Fibroblast of skin of abdomen (primary cell): ENCODE results near the gene PBX1.
A peak's percentile ranks its signal among the peaks of the same experiment; 100 is the strongest.

Experiments used
- DNase-seq: peaks from one replicate; pipeline ENCODE4 v3.0.0-alpha.2; 2013

The PBX1 gene

DNA sequence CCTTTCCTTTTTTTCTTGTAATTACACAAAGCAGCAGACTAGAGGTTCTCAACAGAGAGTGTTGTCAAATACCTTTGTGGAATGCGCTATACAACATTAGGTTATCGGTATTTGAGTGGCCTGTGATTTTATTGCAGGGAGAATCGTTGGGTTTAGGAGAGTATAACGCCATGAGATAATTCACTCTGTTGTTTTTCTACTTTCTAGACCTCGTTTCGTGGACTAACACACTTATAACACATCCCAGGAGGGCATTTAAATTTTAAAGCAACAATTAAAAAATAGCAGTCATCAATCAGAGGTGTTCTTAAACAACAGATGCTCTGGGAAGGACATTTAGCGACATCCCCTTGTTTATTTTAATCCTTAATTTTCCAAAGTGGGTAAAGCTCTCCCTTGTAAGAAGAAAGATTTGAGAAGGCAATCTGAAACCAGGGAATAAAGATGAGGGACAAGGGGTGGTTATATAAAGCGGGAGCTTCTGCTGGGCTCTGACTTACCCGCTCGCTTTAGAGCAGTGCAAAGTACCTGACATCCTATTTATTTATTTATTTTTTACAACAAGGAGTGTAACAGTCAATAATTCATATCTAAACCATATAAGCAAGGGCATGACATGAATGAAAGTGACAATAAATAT lies 4.9 kb downstream of the PBX1 start:
- DNase-seq = no peak

DNA sequence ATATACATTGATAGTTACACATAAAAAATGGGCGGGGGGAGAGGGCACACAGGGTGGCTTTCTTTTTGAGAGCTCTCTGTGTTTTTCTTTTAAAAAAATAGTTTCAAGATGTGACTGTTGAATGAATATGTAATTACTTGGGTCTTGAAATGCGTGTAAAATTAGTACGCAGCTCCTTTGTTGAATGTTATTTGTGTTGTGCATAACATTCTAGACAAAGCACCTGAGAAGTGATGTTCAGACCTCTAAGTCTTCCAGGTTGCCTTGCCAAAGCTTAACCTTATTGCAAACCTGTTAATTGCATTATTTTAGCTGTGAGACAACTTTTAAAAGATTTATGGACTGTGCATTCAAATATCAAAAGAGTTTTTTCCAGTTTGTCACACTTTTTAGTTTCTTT lies 5.4 kb downstream of the PBX1 start:
- DNase-seq = no peak

DNA sequence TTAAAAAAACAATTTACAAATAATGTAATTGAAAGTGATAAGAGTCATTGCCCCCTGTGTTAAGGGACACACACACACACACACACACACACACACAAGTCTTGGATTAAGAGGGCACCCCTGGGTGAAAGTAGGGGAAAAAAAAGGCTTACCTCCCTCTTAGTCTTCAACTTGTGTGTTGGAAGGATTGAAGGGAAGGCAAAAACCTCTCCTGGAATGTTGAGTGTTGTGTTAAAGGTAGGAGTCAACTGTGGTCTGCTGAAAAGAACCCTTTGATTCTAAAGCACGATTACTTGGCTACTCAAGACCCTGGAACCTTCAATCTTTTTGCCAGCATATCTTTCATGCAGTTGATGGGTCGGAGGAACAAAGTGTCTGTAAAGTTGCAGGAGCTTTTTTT lies 6.4 kb downstream of the PBX1 start:
- DNase-seq = no peak

DNA sequence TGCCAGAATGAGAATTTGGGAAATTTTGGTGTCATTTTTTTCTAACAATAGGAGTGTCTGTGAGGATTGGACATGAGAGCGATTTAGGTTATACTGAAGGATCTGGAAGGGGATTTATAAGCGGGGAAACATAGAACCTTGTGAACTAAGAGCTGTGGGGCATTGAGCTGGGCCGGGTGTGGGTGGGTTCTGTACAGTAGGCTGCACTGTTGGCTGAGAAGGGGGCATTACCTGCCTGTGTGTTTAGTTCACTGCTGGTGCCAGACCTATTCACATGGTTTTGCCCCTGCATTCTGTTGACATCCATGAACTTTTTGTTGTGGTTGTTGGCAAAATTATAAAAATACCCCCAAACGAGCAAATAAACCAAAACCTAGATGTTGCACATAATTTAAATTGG lies 8.8 kb downstream of the PBX1 start:
- DNase-seq = no peak

DNA sequence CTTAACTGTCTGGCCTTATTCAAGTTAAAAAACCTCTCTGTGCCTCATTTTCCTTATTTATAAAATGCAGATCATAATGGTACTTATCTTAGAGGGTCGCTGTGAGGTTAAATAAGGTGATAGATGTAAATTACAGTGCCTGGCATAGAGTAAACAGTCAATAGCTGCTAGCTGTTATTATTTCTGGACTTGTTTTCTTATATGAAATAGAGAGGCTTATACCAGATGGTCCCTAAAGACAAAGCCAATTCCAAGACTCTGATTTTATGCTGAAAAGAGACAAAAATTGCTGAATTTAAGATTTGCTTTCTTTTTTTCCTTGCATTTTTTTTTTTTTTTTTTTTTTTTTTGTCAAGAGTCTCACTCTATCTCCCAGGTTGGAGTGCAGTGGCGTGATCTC lies 10.3 kb downstream of the PBX1 start:
- no peak for DNase-seq

DNA sequence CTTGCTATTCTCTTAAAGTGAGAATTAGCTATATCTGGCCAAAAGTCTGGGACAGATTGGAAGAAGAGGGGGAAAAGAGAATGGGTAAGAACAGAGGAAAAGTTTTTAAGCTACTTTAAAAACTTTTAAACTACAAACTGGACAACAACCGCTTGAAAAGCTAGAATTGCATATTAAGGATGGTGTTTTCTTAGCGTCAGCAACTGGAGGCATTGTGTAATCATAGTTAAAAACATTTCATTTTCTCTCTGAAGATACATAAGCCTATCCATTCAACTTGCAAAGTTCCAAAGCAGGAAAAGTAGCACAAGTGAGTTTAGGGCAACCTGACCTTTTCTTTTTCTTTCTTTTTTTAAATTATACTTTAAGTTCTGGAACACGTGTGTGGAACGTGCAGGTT lies 10.9 kb downstream of the PBX1 start:
- DNase-seq = no peak

DNA sequence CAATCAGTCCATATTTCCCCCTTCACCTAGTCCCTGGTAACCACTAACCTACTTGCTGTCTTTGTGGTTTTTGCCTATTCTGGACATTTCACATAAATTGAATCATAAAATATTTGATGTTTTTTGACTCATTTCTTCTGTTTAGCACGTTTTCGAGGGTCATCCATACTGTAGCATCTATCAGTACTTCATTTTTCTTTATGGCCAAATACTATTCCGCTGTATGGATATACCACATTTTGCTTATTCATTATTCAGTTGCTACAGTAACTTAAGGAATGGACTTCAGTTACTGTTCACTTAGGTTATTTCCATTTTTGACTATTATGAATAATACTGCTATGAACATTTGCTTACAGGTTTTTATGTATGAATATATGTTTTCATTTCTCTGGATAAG lies 12.3 kb downstream of the PBX1 start:
- DNase-seq = no peak

DNA sequence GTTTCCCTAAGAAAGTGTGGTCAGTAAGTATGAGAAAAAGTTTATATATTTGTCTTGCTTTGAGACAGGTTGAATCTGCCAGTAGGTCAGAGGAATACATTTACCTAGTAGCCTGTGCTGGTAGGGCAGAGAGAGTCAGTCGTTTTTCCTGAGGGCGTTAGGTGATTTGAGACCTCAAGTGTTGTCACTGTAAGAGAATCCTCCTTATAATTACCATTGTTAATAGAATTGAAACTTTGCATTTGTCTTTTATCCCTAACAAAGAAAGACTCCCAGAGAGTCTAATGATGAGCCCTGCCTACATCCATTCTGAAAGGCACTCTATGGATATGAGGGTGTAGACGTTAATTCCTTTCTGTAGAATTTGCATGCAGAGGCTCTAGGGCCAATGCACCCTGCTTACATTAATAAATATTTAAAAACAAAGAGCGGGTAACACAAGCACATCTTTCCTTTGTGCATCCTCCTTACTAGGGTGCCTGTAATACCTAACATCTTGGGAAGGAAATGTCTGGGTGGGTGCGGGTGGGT lies 16.4 kb downstream of the PBX1 start:
- DNase-seq = no peak

DNA sequence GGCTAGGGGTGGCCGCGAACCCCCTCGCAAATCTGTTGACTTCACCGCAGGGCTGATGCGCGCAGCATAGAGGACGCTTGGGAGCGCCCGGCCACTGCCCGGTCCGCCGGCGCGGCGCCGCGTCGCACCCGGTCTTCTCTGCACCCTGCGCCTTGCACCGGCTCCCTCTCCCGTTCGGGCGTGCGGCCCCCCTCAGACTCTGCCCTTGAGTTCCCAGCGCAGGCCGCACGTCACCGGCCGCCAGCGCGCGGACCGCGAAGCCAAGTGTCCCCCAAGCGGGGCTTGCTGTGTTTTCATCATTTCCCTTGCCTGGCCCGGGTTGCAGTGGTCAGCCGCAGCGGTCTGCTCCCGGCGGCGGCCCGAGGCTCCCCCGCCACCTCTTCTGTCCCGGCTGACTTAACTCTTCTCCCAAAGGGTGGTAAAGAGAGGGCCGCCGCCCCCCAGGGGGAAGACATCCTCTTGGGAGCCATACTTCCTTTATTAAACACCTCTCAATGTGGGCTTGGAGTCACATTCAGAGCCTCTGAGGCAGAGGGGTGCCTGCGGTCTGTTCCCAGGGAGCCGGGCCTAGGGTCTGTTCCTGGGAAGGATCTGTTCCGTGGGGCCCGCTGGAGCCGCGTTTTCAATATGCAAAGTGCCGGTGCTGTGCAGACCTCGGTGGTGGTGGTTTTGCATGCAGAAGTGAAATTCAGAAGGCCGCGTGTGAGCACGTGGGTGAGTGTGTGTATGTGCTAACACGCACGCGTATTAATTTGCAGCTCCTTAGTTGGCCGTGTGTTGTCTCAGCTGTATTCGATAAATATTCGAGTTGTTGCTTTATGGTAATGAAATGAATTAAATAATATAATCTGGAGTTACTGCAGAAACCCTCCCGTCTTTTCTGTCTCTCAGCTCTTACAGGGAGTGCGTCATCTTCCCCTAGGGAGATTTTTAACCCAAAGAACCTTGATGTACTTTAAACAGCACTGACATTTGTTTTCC lies 17.6 kb downstream of the PBX1 start:
- peak; percentile 80 for DNase-seq

DNA sequence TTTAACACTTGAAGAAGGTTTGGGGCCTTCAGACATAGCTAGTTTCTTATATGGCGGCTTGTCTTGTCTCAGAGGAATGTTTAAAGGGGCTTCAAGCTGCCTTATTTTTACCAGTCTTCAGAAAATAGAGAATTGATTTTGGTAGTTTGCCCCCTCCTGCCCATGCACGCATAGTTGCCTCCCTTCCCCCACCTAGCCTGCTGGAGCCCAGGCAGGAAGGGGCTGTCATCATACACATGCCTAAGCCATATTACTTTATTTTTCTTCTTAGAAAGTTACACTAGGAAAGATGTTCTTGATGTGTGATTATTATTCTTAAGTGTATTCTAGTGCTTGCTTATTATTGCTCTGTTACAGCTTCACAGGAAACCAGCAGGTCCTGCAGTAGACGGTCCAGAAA lies 18.3 kb downstream of the PBX1 start:
- no peak for DNase-seq

DNA sequence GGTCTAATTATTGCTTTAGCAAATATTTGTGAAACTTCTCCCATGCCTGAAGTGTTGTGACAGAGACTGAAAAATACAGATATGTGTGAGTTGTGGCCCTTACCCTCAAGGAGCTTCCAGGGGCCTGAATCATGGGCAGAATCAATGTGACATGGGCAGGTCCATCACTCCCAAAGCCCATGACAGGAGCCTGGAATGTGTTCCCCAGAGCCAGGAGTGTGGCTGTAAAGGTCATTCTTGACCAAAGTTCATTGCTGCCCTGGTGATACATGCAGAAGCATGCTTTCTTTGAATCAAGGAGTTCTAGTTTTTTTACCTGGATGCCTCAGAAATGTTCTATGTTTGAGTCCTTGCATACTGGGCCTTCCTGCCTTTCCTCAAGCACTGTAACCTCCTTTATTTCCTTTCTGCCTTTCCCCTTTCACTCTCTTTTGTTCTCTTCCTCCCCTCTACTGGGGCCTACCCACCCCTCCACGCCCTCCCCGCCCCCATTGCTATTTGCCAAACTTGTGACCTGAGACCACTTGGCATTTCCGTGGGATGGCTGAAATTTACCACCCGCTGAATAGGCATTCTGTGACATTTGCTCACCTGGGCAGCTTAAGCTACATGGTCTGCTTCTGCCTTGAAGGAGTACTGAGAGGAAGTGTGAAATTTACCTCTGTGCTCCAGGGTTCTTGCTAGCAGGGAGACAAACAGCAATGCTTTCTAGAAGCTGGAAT lies 19.7 kb downstream of the PBX1 start:
- DNase-seq = no peak

DNA sequence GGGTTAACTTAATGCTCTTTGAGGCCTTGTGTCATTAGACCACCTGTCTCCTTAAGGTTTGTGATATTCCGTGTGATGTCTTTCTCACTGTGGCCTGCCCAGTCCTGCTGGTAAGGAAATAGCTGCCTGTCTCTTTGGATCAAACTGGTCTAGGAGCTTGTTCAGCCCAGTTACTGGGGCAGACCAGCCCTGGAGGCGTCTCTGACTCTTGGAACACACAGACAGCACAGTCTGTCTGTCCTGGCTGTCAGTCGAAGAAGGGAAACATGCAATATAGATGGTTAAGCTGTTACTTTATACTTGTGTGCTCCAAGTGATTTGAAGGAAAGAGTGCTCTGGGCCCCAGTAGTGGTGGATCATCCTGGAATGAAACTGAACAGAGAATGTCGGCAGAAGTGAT lies 20.4 kb downstream of the PBX1 start:
- DNase-seq = no peak

DNA sequence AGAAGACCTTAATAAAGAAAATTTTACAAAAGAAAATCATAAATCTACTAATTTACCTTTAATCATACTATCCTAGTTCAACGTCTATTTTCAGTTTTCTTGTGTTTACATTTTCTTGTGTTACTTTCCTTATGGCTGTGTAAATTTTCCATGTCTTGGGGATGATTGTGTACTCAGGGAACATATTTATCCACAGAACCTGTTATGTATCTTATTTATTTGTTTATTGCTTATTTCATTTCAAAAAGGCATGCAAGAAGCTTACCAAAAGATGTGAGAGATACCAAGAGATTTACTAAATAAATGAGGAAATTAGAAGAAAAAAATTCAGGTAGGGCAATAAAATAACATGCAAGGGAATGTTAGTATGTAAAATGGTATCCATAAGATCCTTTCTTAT lies 22.8 kb downstream of the PBX1 start:
- DNase-seq = no peak

DNA sequence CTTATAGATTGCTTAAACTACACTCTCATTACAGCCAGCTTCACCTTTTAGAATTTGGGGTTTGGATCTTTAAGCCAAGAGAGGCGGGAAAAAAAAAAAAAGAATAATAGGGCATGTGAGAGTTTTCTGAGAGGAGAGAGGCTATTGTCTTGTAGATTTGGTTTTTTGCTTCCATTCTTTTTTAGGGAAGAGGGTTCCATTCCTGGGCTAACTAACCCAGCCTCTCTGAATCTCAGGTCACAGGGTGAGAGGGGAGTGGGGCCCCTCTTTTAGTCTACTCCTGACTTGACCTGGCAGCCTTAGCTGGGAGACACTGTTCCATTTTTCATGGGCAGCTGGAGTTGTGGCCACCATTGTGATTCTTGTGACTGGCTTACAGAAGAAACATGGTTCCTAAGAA lies 24.2 kb downstream of the PBX1 start:
- DNase-seq = no peak

DNA sequence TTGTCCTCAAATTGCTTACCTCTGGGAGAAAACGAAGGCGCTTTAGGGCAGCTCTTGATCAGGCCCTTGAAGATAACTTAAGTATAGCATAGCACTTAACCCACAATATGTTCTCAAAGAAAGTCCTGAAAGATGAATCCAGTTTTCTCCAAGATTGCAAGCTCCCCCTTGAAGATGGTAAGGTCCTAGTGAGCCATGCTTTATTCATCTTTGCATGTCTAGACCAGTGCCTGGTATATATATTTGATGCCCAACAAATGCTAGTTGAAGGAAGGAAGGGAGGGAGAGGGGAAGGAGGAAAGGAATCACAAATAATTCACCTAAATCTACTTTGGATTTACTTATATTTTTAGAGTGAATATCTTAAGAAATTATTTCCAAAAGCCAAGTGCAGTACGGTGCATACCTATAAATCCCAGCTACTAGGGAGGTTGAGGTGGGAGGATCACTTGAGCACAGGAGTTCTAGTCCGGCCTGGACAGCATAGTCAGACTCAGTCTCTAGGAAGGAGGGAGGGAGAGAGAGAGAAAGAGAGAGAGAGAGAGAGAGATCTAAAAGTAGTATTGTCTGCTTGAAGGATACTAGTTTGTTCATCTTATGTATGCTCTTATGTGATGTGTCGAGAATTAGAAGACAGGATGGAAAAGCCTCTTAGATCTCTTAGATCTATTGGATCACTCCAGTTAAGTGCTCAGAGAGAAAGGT lies 25.0 kb downstream of the PBX1 start:
- DNase-seq = no peak

DNA sequence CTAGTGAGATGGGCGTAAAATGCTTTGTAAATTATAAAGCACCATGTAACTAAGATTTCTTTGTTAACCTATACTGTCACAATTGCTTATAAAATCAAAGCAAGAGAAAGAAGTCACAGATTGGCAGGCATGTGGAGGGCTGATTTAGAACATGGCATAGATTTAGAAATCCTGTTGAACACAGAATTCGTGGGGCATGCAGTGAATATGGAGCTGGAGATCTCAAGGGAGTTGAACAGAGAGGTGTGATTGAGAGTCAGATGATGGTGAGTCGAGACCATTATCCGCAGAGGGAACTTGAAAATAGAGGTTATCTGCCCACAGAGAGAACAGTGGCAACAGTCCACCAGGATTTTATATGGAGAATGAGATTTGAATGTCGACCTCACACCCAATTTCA lies 27.6 kb downstream of the PBX1 start:
- DNase-seq = no peak

DNA sequence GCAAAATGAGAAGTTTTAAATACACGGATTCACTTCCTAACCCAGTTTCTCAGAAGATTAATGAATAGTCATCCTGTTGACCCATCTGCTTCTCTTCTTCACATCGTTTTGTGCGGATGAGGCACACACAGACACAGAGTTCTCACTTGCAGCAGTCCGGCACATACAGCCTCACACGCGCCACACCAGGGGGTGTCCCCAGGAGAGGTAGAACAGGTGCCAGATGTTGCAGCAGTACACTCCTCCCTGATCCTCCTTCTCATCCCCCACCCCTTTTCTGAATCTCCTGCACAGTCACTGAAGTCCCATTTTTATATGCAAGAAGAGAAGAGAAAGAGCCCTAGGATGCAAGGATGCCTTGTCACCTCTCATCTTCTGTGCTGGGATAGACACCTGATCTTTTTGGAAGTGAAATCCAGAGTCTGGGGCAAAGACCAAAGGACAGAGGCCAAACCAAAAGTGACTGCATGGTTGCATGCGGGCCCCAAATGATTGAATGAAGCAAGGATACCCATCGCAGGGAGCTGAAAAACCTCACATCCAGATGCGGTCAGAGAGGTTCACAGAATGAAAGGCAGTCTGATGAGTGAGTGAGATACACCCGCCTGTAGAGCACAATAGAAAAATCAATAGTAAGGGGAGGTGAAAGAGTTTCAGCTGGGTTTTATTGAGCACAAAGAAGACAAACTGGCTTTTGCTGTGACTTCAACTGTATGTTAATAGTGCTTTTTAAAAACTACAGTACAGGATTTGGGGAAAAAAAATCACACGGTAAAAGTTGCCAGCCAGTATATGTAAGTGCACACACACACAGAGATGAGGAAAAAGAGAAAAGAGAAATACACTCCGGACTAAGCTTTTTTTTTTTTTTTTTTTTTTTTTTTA lies 28.9 kb downstream of the PBX1 start:
- no peak for DNase-seq

DNA sequence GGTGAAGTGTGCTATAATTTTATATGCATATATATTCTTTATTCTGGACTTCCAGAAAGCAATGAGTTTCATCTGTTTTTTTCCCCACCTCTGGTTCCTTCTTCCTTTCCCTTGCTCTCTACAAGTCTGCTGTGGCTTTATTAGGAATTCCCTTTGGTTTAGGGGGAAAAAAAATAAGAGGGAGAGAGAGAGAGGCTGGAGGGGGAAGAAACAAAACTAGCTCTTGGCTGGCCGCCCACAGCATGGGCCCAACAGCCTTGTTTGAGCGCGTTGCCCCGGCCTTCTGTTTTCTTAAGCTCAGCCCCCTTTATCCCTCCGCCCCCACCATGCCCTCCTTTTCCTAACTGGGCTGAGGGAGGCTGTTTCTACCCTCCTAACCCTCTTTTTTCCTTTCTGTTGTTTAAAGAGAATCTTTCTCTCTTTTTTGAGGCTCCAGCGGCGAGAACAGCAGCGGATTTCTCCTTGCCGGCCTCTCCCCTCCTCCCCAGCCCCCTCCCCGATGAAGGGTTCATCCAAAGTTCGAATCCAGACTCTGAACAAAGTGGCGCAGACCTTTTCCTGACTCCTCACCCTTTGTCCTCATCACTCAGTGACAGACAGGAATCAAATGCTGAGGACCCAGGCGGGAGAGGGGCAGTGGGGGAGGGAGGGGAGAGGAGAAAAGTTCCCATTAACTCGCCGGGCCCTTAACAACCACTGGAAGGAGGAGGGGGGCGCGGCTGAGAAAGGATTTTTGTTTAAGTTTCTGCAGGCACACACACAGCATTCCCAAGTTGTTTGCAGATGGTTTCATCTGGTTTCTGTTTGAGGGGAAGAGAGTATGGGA lies 29.7 kb downstream of the PBX1 start:
- DNase-seq = peak; percentile 93

DNA sequence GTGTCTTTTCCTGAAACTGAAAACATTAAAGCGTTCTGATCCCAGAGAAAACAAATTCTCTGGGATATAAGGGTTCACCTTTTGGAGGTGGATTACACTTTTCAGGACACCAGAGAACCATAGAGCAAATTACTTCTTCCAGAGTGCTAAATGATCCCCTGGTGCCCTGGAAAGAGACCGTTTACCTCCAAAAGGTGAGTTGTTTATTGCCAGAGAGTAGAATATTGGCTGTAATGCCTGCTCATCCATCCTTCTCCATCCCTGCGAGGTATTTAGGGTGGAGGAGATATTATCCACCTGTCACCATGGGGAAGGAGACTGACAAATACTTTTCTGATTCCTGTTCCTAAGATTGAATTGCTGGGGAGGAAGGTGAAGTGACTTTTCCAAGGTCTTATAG lies 30.4 kb downstream of the PBX1 start:
- DNase-seq = no peak

DNA sequence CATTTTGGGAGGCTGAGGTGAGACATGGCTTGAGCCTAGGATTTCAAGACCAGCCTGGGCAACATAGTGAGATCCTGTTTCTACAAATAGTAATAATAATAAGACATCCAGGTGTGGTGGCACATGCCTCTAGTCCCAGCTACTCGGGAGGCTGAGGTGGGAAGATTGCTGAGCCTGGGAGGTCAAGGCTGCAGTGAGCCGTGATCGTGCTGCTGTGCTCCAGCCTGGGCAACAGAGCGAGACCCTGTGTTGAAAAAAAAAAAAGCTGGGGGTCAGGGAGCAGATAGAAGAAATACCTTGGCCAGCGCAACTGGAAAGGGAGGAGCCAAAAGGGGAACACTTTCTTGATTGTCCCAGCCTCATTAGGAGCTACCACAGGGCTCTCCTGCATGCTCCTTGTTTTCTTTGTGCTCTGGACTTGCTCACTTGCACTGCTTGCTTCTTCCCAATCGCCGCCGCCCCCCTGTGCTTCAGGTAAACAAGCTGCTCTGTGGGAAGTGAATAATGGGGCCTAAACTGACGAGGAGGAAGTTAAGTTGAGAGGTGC lies 31.1 kb downstream of the PBX1 start:
- DNase-seq = no peak
